Stimulated activated CD8-positive, alpha-beta memory T cell treated with anti-CD3 and anti-CD28 coated beads, Interleukin-12 subunit alpha, Interleukin-12 subunit beta, amount 100 ng/mL, for 4 hours (primary cell): ENCODE results near the gene TRIM62.

Experiments used
- DNase-seq: peaks from one replicate; pipeline ENCODE4 v3.0.0-alpha.2; 2020; ENCODE audit warnings: low read depth

TRIM62 gene

GRCh38 chr1:33181921-33182341 is at the start of gene TRIM62:
TSS of gene TRIM62 (minus strand) at chr1:33182043. CDS start at chr1:33181432, 611 bp downstream.
- peak; percentile 69 for DNase-seq

DNA sequence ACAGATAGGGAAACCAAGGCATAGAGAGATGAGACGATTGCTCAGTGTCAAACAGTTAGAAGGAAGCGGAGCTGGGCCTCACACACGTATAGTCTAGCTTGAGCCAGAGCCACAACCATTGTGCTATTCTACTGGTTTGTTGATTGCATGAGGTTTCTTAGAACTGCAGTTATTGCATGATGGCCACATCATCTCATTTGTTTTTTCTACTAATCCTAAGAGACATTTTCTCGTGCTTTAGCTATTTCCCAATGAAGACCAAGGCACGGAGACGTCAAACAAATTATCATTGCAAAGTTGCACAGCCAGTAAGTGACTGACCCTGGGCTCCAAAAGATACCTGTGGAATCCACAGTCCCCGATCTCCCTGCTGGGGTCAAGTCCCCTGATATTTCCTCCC is 49.3 kb upstream of the TRIM62 start:
- DNase-seq = no peak

- DNase-seq = no peak
Observed at GRCh38 chr1:33228935-33229487, 47.2 kb upstream of the TRIM62 start.

DNA sequence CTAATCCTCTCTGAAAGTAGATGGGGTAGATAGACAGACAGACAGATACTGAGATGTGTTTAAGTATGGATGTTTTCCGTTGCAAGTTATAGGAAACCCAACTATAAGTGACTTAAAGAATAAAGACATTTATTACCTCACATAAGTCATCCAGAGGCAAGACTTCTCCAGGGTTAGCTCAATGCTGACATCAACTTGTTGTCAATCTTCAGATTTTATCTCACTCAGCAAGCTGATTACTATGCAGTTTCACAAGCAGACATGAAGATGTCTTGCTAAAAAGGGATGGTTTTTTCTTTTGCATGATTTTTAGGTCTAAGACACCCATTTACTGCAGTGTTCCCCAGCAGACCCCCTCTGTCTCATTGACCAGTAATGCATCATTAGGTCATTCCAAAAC is 43.7 kb upstream of the TRIM62 start:
- no peak for DNase-seq

GRCh38 chr1:33224166-33224707 is 42.4 kb upstream of the TRIM62 start:
- DNase-seq = no peak

DNA sequence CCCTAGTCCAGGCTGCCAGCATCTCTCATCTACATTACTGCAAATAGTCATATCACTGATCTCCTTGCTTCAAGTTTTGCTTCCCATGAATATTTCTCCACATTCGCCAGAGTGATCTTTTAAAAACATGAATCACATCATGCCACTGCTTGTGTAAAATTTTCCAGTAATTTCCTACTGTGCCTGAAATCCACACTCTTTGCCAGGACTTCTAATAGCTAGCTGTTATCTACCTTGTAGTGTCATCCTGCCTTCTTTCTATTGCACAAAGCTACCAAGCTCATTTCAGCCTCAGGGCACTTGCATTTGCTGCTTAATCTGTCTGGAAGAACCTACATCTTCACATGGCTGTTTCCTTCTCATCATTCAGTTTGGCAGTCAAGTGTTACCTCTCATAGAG is 40.5 kb upstream of the TRIM62 start:
- no peak for DNase-seq

DNA sequence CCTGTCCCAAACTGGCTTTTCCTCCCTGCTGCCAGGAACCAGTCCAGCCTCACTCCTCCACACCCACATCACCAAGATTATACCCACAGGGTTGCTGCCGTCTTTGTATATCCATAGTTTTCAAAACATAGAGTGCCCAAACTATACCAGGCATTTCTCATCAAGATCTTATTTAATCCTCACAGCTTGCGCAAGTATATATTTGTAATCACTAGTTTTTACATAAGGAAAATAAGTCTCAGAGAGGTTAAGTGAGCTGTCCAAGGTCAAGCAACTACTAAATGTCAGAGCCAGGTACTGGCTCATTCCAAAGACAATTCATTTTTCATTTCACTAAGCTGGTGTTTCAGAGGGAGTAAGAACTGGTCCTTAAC is 39.5 kb upstream of the TRIM62 start:
- no peak for DNase-seq

- DNase-seq = no peak
Observed at GRCh38 chr1:33220676-33221384, 39.0 kb upstream of the TRIM62 start.

DNA sequence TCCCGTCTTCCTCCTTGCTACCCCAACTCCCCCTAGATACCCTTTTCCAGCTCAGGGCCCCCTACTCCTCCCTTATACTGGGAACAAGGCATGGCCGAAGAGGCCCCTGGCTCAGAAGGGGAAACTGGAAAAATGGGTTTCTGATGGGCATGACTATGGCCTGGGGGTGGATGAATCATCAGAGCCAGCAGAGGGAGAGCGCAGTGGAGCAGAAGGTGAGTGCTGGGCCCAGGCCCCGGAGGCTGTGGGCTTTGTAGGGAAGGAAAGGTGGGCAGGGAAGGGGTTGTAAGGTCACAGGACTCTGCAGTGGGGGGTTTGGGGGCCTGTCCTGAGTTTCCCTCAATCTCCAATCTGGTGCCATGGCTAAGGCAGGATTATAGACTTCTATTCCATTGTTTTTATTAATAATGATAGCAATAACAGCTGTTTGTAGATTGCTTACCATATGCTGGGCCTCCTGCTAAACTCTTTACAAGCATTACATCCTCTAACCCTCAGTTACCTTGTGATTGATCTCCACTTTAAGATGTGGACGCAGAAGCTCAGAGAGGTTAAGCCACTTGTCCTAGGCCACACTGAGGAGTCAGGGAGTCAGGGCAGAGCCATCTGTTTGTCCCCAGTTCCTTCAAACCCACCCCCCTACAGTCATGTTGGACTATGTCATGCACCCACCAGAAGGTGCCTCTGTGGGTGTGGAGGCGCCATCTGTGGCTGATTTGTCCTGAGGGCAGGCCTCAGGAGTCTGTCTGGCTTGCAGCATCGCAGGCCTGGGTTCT is 38.2 kb upstream of the TRIM62 start:
- no peak for DNase-seq

DNA sequence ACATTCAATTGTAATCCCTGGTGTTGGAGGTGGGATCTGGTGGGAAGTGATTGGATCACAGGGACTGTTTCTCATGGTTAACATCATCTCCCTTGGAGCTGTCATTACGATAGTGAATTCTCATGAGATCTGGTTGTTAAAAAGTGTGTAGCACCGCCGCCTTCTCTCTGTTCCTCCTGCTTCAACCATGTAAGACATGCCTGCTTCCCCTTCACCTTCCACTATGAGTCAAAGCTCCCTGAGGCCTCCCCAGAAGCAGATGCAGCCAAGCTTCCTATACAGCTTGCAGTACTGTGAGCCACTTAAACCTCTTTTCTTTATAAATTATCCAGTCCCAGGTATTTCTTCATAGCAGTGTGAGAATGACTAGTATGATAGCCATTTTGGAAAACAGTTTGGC is 30.1 kb upstream of the TRIM62 start:
- DNase-seq = no peak

- DNase-seq = no peak
Observed at GRCh38 chr1:33206340-33206739, 24.5 kb upstream of the TRIM62 start.

- no peak for DNase-seq
Observed at GRCh38 chr1:33195556-33195955, 13.7 kb upstream of the TRIM62 start.

- DNase-seq = no peak
Observed at GRCh38 chr1:33191731-33192275, 10.0 kb upstream of the TRIM62 start.

GRCh38 chr1:33190701-33191100 is 8.9 kb upstream of the TRIM62 start:
- no peak for DNase-seq

GRCh38 chr1:33188572-33189275 is 6.9 kb upstream of the TRIM62 start:
- no peak for DNase-seq

DNA sequence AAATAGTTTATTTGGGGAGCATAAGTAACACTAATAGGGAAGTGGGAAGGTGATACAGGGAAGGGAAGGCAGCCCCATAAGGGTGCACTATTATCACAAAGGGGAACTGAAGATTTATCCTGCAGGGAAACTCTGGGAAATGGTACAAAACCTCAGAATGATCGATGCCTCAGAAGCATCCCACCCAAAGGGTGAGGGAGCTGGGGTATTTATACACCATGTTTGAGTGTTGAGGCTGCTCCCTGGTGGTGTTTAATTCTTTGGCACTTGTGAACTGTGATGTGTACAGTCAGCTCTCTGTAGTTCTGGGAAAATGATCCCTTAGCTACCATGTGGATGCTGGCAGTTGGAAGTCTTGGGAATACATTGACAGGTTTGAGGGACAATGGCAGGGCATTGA is 5.1 kb upstream of the TRIM62 start:
- no peak for DNase-seq

DNA sequence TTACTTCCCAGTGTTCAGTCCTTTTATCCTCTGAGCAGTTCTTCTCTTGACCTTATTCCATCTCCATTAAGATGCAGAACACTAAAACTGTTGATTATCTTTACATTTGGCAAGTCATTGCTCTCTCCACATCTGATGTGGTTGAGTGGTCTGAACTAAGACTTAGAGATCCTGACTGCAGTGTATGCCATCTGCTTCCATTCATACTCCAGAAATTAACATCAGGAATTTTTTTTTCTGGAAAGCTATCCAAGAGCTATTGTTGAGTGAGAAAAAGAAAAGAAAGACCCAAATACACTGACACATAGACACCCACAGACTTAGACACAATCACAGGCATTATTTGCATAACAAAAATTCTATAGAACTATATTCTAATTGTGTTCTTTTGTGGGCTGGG is 3.7 kb upstream of the TRIM62 start:
- no peak for DNase-seq

DNA sequence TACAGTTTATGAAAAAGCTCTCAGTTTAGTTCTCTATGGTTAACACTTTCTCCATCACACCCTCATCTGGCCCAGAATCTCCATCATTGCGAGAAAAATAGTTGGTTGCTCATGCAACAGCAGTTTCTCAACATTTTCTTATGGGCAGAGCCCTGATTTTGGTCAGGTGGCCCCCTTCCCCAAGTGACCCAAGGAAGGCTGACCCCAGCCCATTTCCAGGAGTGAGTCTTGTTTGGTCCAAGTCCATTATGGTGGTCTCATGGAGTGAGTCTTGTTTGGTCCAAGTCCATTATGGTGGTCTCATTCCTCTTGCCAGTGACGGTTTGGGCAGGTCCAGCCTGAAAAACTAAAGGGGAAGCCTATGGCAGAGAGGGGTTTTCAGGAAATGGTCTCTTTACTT is 1.5 kb upstream of the TRIM62 start:
- no peak for DNase-seq

- DNase-seq = no peak
Observed at GRCh38 chr1:33182896-33183295, 1.1 kb upstream of the TRIM62 start.

- DNase-seq = no peak
Observed at GRCh38 chr1:33182401-33182841, 578 bp upstream of the TRIM62 start.

DNA sequence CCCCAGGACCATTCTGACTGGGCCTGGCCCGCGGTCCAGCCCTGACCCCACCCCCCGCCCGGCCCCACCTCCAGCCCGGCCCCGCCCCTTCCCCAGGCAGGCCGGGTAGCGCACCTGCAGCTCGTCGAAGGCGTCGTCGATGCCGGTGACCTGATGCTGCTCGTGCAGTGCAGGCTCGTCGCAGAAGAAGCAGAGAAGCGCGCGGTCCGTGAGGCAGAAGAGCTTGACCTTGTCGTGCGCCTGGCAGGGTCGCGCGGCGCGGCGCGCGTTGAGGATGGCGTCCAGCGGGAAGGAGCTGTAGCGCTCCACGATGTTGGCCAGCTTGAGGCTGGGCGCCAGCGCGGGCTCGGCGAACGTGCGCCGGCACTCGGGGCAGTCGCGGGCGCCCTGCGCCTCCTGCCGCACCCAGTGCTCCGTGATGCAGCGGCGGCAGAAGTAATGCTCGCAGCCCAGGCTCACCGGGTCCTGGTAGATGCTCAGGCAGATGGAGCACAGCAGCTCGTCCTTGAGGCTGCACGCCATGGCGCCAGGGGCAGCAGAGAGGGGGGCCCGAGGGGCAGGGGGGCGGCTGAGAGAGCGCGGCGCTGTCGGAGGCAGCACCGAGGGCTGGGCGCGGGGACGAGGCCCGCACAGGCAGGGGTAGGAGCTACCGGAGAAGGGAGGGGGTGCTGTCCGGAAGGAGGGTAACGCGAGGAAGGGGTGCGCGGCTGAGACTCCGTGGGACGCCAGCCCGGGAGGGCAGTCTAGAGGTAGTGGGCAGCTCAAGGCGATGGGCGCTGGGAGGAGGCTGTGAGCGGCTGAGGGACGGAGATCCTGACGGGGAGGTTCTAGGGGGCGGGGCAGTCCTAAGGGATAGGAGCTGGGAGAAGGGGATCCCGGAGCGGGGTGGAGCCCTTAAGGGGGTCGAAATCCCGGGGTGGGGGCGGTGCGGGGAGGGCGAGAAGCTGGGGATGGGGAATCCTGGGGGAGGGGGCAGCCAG is 642 bp downstream of the TRIM62 start:
- DNase-seq = peak; percentile 68
